GM13976 (cell line): ENCODE data around the gene KIF26A.

ENCODE experiments used
- DNase-seq: peaks from one replicate; pipeline ENCODE4 v3.0.0; 2012; ENCODE audit warnings: low spot score
- CTCF ChIP-seq: IDR thresholded peaks from 2 replicates; pipeline ENCODE4 v1.5.1; 2012; ENCODE audit warnings: borderline replicate concordance, mild to moderate bottlenecking; ENCODE audit not compliant: insufficient read depth; ENCODE audit errors: extremely low read depth, missing control alignments, control extremely low read depth
- in situ Hi-C: fragments of 300-500 bp; cut with MboI; formaldehyde crosslinking; loops from one replicate; pipeline ENCODE4 v1.12.0; 2022; ENCODE audit warnings: low sequenced_read_pairs, mixed read lengths, inconsistent platforms; ENCODE audit not compliant: unreplicated experiment

KIF26A gene

GRCh38 chr14:104212206-104213095 lies 74.1 kb downstream of the KIF26A start:
- TF ChIP-seq CTCF: no peak
- in situ Hi-C loops: no loop called here

GRCh38 chr14:104213301-104214034 lies 75.1 kb downstream of the KIF26A start:
- DNase-seq: no peak
- in situ Hi-C loops: no loop called here
- TF ChIP-seq CTCF: no peak

More at GRCh38 chr14:104212206-104213095, 74.1 kb downstream of the KIF26A start:
- DNase-seq: no peak

- no peak for DNase-seq
- in situ Hi-C loops: no loop called here
- no peak for TF ChIP-seq CTCF
These were observed 76.2 kb downstream of the KIF26A start for GRCh38 chr14:104214431-104215218.

DNA sequence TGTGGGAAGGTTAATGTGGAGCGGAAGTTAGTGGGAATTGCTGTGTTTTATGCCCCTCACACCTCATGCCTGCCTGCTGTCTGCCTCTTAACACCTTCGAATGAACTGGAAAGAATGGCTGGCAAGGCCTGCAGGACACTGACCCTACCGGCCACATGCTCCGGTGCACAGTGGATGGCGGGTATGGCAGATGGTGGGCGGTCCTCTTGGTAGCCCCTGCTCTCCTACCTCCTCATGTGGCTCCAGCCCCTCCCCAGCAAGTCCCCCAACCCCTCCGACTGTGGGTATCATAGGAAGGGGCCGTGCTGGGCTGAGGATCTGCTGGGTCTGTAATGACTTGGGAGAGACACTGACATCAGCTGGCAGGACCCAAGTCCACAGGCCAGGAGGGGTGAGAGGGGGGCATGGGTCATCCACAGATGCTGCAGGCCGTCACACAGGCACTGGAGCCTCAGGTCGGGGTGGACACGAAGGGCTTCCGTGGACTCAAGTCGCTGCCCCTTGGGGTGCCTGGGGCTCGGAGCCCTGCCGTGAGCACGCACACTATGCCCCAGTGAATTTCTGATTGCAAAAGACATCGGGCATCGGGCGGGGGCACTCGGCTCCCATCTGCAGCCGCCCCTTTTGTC lies 77.4 kb downstream of the KIF26A start:
- in situ Hi-C loops: no loop called here
- TF ChIP-seq CTCF: no peak
- DNase-seq: no peak

GRCh38 chr14:104216457-104216856 lies 78.1 kb downstream of the KIF26A start:
- DNase-seq: no peak
- no peak for TF ChIP-seq CTCF
- in situ Hi-C loops: no loop called here
